ENCODE measurements around the gene CFAP119. TPM values are rescaled to one million over a fixed set of nuclear protein-coding genes. Genes with fewer than 3 reads are reported as not detected.

The CFAP119 gene
- total and polyA plus RNA-seq, 2 donors from 2014 or later, result 12.2 to 13.5 TPM

GRCh38 chr16:30787613-30788378, 25.9 kb upstream of the CFAP119 start:
- Histone ChIP-seq H3K36me3 (ENCODE audit: control insufficient read depth in 2 of 3, insufficient read depth in 3 of 3, low read length in 3 of 3) (peaks cover 0 to 5% (median 4%) of the 10 kb centered on the region in 3 donors), H3K9ac (ENCODE audit: low read length in 3 of 3) (peak overlapping the region; percentile 50 to 91 (median 77)), H3K9me3 (ENCODE audit: control insufficient read depth in 2 of 3, insufficient read depth in 1 of 3, low read length in 3 of 3) (no peaks in the 10 kb centered on the region), H3K4me3 (ENCODE audit: low read length in 3 of 3) (peak overlapping the region; percentile 72 to 91 (median 88)), H3K4me1 (ENCODE audit: control insufficient read depth in 2 of 3, insufficient read depth in 2 of 3, low read depth in 1 of 3, low read length in 3 of 3) (peaks cover 0 to 6% (median 0%) of the 10 kb centered on the region in 3 donors), H3K27ac (ENCODE audit: low read depth in 2 of 2, low read length in 2 of 2) (peak overlapping the region; percentile 54 to 67), H3K27me3 (ENCODE audit: control insufficient read depth, insufficient read depth, low read length) (no peaks in the 10 kb centered on the region)
- intact Hi-C loops (cut with DNase I), result no loop called here
- DNase-seq (no peak), FAIRE-seq (no peak)
- no peak for TF ChIP-seq CTCF (IDR thresholded peaks at IDR 0.05; ENCODE audit: borderline replicate concordance, extremely low read depth, insufficient read depth)

GRCh38 chr16:30786936-30787612, 25.2 kb upstream of the CFAP119 start, which contains the start of gene ZNF629:
Gene ZNF629, minus strand, starts transcription at chr16:30787205. Its CDS starts 2,723 bp downstream, at chr16:30784482.
- H3K27ac ChIP-seq (ENCODE audit: low read depth in 2 of 2, low read length in 2 of 2), result peak within 1 kb of the TSS; percentile 54 to 67
- FAIRE-seq, result no peak
- peaks cover 0 to 9% (median 5%) of the 10 kb centered on the region in 3 donors for H3K36me3 ChIP-seq (ENCODE audit: control insufficient read depth in 2 of 3, insufficient read depth in 3 of 3, low read length in 3 of 3)
- intact Hi-C loops (cut with DNase I), result no loop called here
- no peaks in the 10 kb centered on the region for H3K27me3 ChIP-seq (ENCODE audit: control insufficient read depth, insufficient read depth, low read length)
- no peaks in the 10 kb centered on the region for H3K9me3 ChIP-seq (ENCODE audit: control insufficient read depth in 2 of 3, insufficient read depth in 1 of 3, low read length in 3 of 3)
- peak; percentile 86 to 95 (median 91) for DNase-seq
- H3K9ac ChIP-seq (ENCODE audit: low read length in 3 of 3), result peak within 1 kb of the TSS; percentile 50 to 91 (median 85)
- peaks cover 0 to 6% (median 0%) of the 10 kb centered on the region in 3 donors for H3K4me1 ChIP-seq (ENCODE audit: control insufficient read depth in 2 of 3, insufficient read depth in 2 of 3, low read depth in 1 of 3, low read length in 3 of 3)
- H3K4me3 ChIP-seq (ENCODE audit: low read length in 3 of 3), result peak within 1 kb of the TSS; percentile 72 to 91 (median 88)
- TF ChIP-seq CTCF (IDR thresholded peaks at IDR 0.05; ENCODE audit: borderline replicate concordance, extremely low read depth, insufficient read depth), result no peak

GRCh38 chr16:30786115-30786935, 24.5 kb upstream of the CFAP119 start:
- intact Hi-C loops (cut with DNase I), result no loop called here
- H3K27ac ChIP-seq (ENCODE audit: low read depth in 2 of 2, low read length in 2 of 2), result no peak overlapping the region
- DNase-seq, result peak in 4 of 5 donors; percentile 52 to 74 (median 68)
- H3K9ac ChIP-seq (ENCODE audit: low read length in 3 of 3), result peak overlapping the region; percentile 33 to 77 (median 37)
- H3K9me3 ChIP-seq (ENCODE audit: control insufficient read depth in 2 of 3, insufficient read depth in 1 of 3, low read length in 3 of 3), result no peaks in the 10 kb centered on the region
- FAIRE-seq, result no peak
- no peak for TF ChIP-seq CTCF (IDR thresholded peaks at IDR 0.05; ENCODE audit: borderline replicate concordance, extremely low read depth, insufficient read depth)
- H3K27me3 ChIP-seq (ENCODE audit: control insufficient read depth, insufficient read depth, low read length), result no peaks in the 10 kb centered on the region
- H3K4me3 ChIP-seq (ENCODE audit: low read length in 3 of 3), result peak overlapping the region; percentile 36 to 91 (median 67)
- peaks cover 0 to 6% (median 0%) of the 10 kb centered on the region in 3 donors for H3K4me1 ChIP-seq (ENCODE audit: control insufficient read depth in 2 of 3, insufficient read depth in 2 of 3, low read depth in 1 of 3, low read length in 3 of 3)
- H3K36me3 ChIP-seq (ENCODE audit: control insufficient read depth in 2 of 3, insufficient read depth in 3 of 3, low read length in 3 of 3), result peaks cover 0 to 9% (median 5%) of the 10 kb centered on the region in 3 donors

Measured in kidney (tissue), 14 donors.